CD4-positive, alpha-beta T cell treated with Interleukin-15 for 1 hour (primary cell): ENCODE results near the gene SLC25A47.
"Not testable (repeated sequence)": the region's sequence is repeated elsewhere in the genome, so short reads cannot be mapped to it uniquely, and the experiment has no call there.

Experiments used
- DNase-seq: peaks from one replicate; pipeline ENCODE4 v3.0.0-alpha.2; 2020

Gene SLC25A47

GRCh38 chr14:100290607-100291304 is 32.4 kb upstream of the SLC25A47 start:
- DNase-seq, result no peak

DNA sequence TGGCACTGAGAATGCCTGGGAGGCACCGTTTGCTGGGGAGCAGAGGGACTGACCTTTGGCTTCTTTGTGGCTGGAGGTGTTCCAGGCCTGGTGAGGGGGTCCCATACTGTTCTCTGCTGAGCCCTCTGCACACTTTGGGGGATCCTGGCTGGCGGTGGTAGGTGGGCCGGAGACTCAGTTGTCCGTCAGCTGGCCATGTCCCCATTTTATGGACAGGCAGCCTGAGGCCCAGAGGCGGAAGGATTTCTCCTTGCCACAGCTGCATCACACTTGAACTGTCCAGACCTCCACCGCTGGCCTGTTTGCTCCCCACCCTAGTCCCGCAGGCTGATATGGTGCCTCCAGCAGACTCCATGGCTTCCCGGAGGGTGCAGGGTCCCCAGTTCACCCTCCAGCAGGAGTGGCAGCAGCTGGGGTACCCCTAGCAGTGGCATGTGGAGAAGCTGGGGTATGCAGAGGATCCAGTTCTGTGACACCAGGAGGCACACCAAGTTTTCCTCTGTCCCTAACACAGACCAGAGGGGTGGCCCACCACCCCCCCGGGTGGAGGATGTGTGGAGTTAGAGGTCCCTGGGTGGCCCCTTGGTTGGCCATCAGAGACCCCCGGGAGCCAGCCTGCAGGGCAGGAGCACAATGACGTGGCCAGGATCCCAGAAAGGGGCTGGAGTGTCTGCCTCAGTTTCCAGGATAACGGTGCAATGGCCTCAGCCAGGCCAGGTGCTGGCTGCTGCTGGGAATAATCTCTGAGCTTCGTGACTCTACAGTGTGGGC is 31.6 kb upstream of the SLC25A47 start:
- no peak for DNase-seq

GRCh38 chr14:100292301-100292775 is 30.8 kb upstream of the SLC25A47 start:
- no peak for DNase-seq

DNA sequence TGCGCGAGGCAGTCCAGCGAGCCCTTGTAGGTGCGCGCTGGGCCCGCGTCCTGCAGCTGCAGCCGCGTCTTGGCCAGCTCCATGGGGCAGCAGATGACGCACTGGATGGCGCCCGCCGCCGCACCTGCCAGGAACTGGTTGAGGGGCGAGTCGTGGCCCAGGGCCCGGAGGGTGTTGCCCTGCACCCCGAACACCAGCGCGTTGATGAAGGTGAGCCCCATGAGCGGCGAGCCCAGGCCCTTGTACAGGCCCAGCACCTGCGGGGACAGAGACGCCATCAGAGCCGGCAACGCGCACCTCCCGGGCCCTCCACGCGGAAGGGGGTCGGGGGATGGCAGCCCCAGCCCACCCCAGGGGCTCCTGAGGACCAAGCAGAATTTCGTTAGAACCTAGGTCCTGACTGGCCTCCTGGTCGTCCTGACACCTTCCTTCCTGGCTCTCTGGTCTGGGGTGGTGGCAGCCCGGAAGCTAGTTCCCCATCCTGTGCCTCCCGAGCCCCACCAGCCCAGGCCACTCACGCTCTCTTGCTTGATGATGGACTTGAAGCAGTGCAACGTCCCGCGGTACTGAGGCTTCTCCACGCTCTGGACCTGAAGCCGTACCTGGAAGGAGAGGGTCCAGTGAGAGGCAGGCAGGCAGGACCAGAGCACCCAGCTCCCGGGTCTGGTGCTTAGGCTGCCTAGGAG is 30.2 kb upstream of the SLC25A47 start:
- DNase-seq, result no peak

DNA sequence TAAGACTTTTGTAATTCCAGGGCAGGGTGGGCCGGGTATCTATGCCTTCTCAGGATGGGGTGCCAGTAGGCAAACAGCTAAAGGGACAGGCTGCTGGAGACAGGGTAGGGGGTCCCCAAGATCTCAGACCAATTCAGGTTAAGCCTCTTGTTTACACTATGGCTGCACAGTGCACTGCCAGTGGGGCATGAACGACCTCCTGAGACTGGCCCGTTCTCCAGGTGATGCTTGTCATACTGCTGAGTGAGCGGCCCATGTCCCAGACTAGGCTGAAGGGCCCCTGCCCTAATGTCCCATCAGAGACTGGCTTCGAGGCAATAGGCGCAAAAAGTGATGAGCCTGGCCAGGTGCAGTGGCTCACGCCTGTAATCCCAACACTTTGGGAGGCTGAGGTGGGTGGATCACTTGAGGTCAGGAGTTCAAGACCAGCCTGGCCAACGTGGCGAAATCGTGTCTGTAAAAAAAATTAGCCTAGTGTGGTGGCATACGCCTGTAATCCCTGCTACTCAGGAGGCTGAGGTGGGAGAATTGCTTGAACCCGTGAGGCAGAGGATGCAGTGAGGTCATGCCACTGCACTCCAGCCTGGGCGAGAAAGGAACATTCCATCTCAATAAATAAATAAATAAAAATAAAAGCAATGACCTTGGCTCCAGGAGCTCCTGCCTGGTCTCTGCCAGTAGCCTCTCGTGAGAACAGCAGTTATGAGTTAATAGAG is 29.5 kb upstream of the SLC25A47 start:
- DNase-seq, result no peak

DNA sequence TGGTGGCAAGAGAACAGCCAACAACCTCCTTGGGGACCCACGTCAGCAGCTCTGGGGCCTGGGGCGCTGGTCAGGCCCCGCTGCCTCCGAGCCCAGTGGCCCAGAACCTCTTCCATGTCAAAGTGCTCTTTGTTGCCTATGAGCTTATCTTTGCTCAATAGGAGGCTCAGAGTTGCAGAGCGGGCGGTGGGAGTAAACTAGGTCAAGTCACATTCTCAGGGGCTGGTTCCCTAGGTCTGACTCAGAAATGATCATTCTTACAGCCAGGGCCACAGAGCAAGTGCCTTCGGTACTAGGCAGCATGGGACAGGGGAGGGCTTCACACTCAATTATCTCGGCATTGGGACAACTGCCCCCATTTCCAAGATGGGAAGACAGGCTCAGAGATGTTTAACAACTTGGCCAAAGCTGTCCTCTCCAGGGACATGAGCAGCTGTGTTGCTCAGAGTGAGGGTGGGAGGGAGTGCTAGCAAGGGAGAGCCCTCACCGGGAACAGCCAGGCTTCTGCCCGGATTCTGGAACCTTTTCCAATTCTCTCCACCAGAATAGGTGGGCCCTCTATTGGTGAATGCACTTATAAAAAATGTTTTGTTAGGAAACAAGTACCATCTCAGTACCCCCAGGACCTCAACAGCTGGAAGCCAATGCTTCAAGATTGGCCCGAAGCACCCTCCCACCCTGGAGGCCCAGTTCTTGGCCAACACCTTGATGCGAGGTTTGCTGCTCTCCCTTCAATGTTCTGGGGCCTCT is 28.8 kb upstream of the SLC25A47 start:
- DNase-seq, result no peak

- DNase-seq, result no peak
These were observed 28.2 kb upstream of the SLC25A47 start for GRCh38 chr14:100294963-100295330.

DNA sequence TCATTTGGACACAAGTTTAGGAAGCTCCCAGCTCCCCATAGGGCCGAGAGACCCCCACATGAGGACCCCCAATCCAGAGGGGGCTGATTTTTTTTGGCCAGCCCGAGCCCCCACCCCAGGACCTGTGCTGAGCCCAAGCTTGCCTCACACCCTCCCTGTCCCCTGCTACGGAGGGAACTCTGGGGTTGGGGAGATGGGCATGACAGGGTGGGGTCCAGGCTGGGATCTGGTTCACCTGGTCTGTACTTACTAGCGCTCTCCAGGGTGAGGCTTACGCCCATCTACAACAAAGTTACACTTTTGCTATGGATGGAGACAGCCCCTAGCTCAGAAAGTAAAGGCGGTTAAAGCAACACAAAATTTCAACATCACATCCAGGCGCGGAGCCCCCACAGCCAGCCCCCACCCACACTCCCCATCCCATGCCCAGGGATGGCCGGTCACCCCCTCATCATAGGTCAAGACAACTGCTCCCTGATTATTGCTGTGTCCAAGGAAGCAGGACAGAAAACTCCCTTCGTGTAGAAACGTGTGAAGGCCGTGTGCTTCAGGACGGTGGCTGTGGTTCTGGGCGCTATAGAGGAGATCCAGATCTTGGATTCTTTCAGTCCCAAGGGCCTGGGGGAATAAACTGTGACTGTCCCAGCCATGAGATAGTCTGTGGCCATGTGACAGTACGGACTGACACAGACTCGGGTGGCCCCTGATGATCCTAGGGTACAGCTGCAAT is 27.6 kb upstream of the SLC25A47 start:
- DNase-seq, result no peak

- DNase-seq, result no peak
These were observed 27.0 kb upstream of the SLC25A47 start for GRCh38 chr14:100296106-100296651.

GRCh38 chr14:100296729-100297128 is 26.4 kb upstream of the SLC25A47 start:
- not testable (repeated sequence) for DNase-seq

DNA sequence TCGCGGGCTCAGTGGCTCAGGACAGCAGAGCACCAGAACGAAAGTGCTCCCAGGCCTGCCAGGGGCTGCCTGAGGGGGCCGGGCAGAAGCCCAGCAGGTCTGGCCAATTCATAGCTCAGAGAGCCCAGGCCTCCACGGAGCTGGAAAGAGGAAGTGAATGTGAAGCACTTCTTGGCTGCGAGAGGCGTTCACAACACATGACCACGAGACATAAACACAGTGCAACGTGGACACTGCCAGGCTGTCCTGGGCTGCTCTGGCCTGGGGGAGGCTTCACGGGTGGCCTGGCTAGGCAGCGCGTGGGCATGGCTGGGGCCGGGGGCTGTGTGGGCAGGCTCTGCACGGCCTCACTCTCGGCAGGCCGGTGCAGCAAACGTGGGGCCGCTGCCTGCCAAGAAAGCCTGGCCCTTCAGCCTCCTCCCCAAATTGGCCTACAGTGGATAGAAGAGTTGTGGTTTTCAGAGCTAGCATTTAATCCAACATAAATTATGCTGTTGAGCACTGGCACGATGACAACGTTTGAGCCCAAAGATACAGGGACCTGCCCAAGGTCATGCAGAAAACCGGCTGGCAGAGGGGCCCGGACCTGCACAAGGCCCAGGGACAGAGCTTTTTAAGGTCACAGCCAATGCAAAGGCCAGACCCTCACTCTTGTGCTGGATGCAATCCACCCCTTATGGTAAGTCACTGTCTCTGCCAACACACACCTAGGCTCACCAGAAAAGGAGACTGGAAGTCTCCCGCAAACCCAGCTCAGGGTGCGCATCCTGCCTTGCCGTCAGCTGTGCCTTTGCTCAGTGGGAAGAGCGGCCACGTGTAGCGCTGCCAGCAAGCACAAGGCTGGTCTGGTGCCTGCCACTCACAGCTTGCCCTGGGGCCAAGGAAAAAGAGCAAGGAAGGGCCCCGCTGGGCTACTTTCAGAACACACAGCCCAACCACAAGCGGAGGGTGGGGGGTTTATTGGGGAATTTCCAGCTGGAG is 25.5 kb upstream of the SLC25A47 start:
- DNase-seq, result peak; percentile 65

DNA sequence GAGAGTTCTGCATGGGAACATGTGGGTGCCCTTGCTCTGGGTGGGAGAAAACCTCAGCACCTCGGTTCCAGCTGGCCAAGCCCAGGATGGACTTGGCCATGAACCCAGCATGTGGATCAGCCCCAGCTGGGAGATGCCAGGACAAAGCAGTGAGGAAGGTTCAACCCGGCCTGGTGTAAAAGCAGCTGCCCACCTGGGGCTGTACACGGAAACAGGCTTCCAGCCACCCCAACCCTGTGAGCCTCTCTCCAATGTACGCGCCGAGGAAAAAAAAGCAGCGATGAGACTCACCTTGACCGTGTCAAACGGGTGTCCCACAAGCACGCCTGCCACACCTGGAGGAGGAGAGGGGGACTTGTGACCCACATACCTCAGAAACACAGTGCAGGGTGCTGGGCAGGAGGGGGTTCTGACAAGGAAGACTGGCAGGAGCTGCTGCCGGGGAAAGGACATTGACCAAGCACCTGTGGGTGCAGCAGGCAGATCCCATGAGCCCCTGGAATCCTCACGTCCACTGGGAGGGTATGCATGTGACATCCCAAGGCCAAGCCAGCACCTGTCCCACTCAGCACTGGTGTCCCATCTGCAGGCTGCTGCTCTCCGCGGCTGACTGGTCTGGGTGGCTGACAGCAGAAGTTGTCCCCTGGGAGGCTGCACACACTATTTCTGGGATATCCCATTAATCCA is 24.4 kb upstream of the SLC25A47 start:
- DNase-seq, result peak; percentile 15

DNA sequence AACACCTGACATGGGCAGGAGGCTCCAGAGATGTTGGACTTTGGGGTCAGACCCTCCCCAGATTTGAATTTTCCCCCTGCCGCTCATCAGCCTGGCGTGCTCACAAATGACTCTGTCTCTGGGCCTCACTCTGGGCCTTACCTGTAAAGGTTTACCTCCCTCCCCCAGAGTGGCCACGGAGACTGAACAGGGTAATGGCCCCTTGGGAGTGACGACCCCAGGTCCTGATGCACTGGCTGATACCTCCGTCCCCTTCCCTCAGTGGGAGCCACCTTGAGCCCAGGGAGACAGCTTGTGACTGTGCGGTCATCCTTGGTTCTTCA is 23.9 kb upstream of the SLC25A47 start:
- DNase-seq, result no peak

- no peak for DNase-seq
These were observed 20.5 kb upstream of the SLC25A47 start for GRCh38 chr14:100302616-100303015.

- no peak for DNase-seq
These were observed 20.0 kb upstream of the SLC25A47 start for GRCh38 chr14:100303179-100303578.

GRCh38 chr14:100303925-100304324 is 19.2 kb upstream of the SLC25A47 start:
- no peak for DNase-seq

- DNase-seq, result no peak
These were observed 18.3 kb upstream of the SLC25A47 start for GRCh38 chr14:100304825-100305323.

DNA sequence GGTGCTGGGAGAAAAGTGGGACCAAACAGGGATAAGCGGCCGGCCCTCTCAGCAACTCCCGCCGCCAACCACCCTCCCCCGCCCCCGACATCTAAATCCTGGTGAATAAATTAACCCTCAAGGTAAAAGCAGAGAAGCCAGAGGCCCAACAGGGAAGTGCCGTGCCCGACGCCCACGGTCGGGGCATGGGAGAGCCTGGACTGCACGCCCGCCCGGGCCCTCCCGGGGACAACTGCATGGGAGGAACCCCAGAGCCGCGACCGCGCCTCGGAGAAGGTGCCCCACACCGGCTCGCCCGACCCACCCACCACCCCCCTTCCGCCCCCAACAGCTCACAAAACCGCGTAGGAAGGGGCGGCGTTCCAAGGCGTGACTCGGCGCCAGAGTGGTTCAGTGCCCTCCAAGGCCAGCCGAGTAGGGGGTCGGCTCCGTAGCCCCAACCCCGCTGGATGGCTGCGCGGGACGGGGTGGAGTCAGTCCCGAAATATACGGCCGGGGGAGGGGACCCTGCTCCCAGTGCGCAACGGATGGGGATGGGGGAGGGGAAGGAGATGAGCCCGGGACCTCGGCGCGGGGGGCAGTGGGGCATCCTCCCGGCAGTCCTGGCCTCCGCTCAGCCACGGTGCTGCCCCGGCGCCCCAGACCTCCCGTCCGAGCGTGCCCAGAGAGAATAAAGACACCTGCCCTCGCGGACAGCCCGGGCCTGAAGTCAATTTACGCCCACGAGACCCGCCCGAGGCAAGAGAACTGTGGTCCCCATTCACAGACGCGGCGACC is 17.6 kb upstream of the SLC25A47 start:
- no peak for DNase-seq
